Brain microvascular endothelial cell (primary cell): Measurements from ENCODE around the gene DNAI4.

Experiments
- DNase-seq: peaks from one replicate; pipeline ENCODE4 v3.0.0-alpha.2; 2020
- H3K27ac ChIP-seq: fragments of 250-450 bp; sonication (Bioruptor Pico); 2 replicates; pipeline ENCODE4 v1.5.1; 2020; ENCODE audit warnings: mild to moderate bottlenecking, moderate library complexity
- H3K27me3 ChIP-seq: fragments of 250-450 bp; sonication (Bioruptor Pico); replicated peaks from 2 replicates; pipeline ENCODE4 v1.5.1; 2020; ENCODE audit warnings: mild to moderate bottlenecking
- H3K36me3 ChIP-seq: fragments of 250-450 bp; sonication (Bioruptor Pico); replicated peaks from 2 replicates; pipeline ENCODE4 v1.5.1; 2020; ENCODE audit warnings: mild to moderate bottlenecking
- H3K4me3 ChIP-seq: 2 replicates; pipeline ENCODE4 v1.5.1; 2011; ENCODE audit warnings: low read depth, mild to moderate bottlenecking, control low read depth, low read length, moderate library complexity
- CTCF ChIP-seq: IDR thresholded peaks from 2 replicates; pipeline ENCODE4 v1.5.1; 2011; ENCODE audit warnings: low read depth, mild to moderate bottlenecking, moderate library complexity, low read length, control low read depth, inconsistent platforms; ENCODE audit errors: missing control alignments
- in situ Hi-C: cut with HindIII; loops from 2 replicates; pipeline ENCODE4 v1.10.0; 2017; ENCODE audit warnings: low sequenced_read_pairs, low pct_ligation_motif_present

The DNAI4 gene

GRCh38 chr1:66779475-66780078, 145.1 kb downstream of the DNAI4 start:
- no peak for TF ChIP-seq CTCF
- DNase-seq: no peak
- Histone ChIP-seq H3K36me3 (no peaks in the 10 kb centered on the region), H3K27ac (no peak overlapping the region), H3K4me3 (no peak overlapping the region), H3K27me3 (no peaks in the 10 kb centered on the region)
- in situ Hi-C loops: no loop called here

- no peak overlapping the region for H3K4me3 ChIP-seq
- no peaks in the 10 kb centered on the region for H3K27me3 ChIP-seq
- in situ Hi-C loops: no loop called here
- DNase-seq: no peak
- TF ChIP-seq CTCF: no peak
- no peaks in the 10 kb centered on the region for H3K36me3 ChIP-seq
- H3K27ac ChIP-seq: no peak overlapping the region
Observed at GRCh38 chr1:66778969-66779368, 145.7 kb downstream of the DNAI4 start.

GRCh38 chr1:66778266-66778665, 146.4 kb downstream of the DNAI4 start:
- Histone ChIP-seq H3K27ac (no peak overlapping the region), H3K27me3 (no peaks in the 10 kb centered on the region), H3K4me3 (no peak overlapping the region), H3K36me3 (no peaks in the 10 kb centered on the region)
- in situ Hi-C loops: no loop called here
- TF ChIP-seq CTCF: no peak
- no peak for DNase-seq

- H3K36me3 ChIP-seq: no peaks in the 10 kb centered on the region
- no peak overlapping the region for H3K4me3 ChIP-seq
- in situ Hi-C loops: no loop called here
- DNase-seq: no peak
- H3K27me3 ChIP-seq: no peaks in the 10 kb centered on the region
- no peak overlapping the region for H3K27ac ChIP-seq
- TF ChIP-seq CTCF: no peak
Observed at GRCh38 chr1:66777831-66778230, 146.8 kb downstream of the DNAI4 start.

- no peak for DNase-seq
- no peak for TF ChIP-seq CTCF
- no peak overlapping the region for H3K27ac ChIP-seq
- no peaks in the 10 kb centered on the region for H3K36me3 ChIP-seq
- in situ Hi-C loops: no loop called here
- H3K27me3 ChIP-seq: no peaks in the 10 kb centered on the region
- no peak overlapping the region for H3K4me3 ChIP-seq
Observed at GRCh38 chr1:66775646-66776045, 149.0 kb downstream of the DNAI4 start.

- in situ Hi-C loops: loop anchor here (25.0 kb wide), 1 partner anchor 188 kb away; no protein-coding TSS in a partner anchor
- Histone ChIP-seq H3K27ac (no peak overlapping the region), H3K36me3 (no peaks in the 10 kb centered on the region), H3K27me3 (no peaks in the 10 kb centered on the region), H3K4me3 (no peak overlapping the region)
- no peak for DNase-seq
- no peak for TF ChIP-seq CTCF
Observed at GRCh38 chr1:66774438-66774837, 150.2 kb downstream of the DNAI4 start.
